ENCODE measurements around the gene PCNX1. TPM values are rescaled to one million over a fixed set of nuclear protein-coding genes. Genes with fewer than 3 reads are reported as not detected.

The PCNX1 gene
- total and polyA plus RNA-seq, 12 donors, result 11.3 to 196 (median 106) TPM

GRCh38 chr14:71133296-71133695, 226.0 kb downstream of the PCNX1 start:
- H3K27ac ChIP-seq, result no peak overlapping the region
- no peaks in the 10 kb centered on the region for H3K27me3 ChIP-seq
- H3K4me1 ChIP-seq (replicated peaks in 1 of 2), result peaks cover 0 to 4% of the 10 kb centered on the region in 2 donors
- TF ChIP-seq CTCF (IDR thresholded peaks at IDR 0.05) (no peak), POLR2A (IDR thresholded peaks at IDR 0.05) (no peak)
- no peak for DNase-seq
- intact Hi-C loops (cut with DNase I), result loop anchor here in 1 of 2 donors (10.0 kb wide), 1 partner anchor 722 kb away; no protein-coding TSS in a partner anchor
- H3K4me3 ChIP-seq, result no peak overlapping the region
- no peaks in the 10 kb centered on the region for H3K9me3 ChIP-seq (replicated peaks in 1 of 3)
- WGBS, 4 donors, result 87 to 99% (median 95%) methylated on average over 8 of the region's 8 CpGs
- no peaks in the 10 kb centered on the region for H3K36me3 ChIP-seq (replicated peaks in 1 of 2)

GRCh38 chr14:71135496-71135895, 228.2 kb downstream of the PCNX1 start:
- 94 to 100% (median 98%) methylated on average over 2 of the region's 2 CpGs for WGBS, 4 donors
- no peaks in the 10 kb centered on the region for H3K36me3 ChIP-seq (replicated peaks in 1 of 2)
- no peak overlapping the region for H3K4me3 ChIP-seq
- no peak for TF ChIP-seq CTCF (IDR thresholded peaks at IDR 0.05)
- TF ChIP-seq POLR2A (IDR thresholded peaks at IDR 0.05), result no peak
- no peak for DNase-seq
- peaks cover 0 to 4% of the 10 kb centered on the region in 2 donors for H3K4me1 ChIP-seq (replicated peaks in 1 of 2)
- no peak overlapping the region for H3K27ac ChIP-seq
- no peaks in the 10 kb centered on the region for H3K27me3 ChIP-seq
- intact Hi-C loops (cut with DNase I), result loop anchor here in 1 of 2 donors (10.0 kb wide), 1 partner anchor 719 kb away; no protein-coding TSS in a partner anchor
- H3K9me3 ChIP-seq (replicated peaks in 1 of 3), result no peaks in the 10 kb centered on the region

GRCh38 chr14:71135911-71136310, 228.7 kb downstream of the PCNX1 start:
- H3K4me1 ChIP-seq (replicated peaks in 1 of 2), result peaks cover 0 to 2% of the 10 kb centered on the region in 2 donors
- intact Hi-C loops (cut with DNase I), result loop anchor here in 1 of 2 donors (10.0 kb wide), 1 partner anchor 719 kb away; no protein-coding TSS in a partner anchor
- 90 to 99% (median 95%) methylated on average over 4 of the region's 4 CpGs for WGBS, 4 donors

GRCh38 chr14:71136386-71137060, 229.3 kb downstream of the PCNX1 start:
- no peak overlapping the region for H3K4me3 ChIP-seq
- DNase-seq, result peak in 1 of 7 donors; percentile 7
- no peaks in the 10 kb centered on the region for H3K27me3 ChIP-seq
- 81 to 95% (median 88%) methylated on average over 5 to 9 of the region's 9 CpGs for WGBS, 4 donors
- TF ChIP-seq CTCF (IDR thresholded peaks at IDR 0.05) (no peak), POLR2A (IDR thresholded peaks at IDR 0.05) (no peak)
- intact Hi-C loops (cut with DNase I), result loop anchor here in 1 of 2 donors (10.0 kb wide), 1 partner anchor 718 kb away; no protein-coding TSS in a partner anchor
- no peaks in the 10 kb centered on the region for H3K36me3 ChIP-seq (replicated peaks in 1 of 2)
- H3K27ac ChIP-seq, result no peak overlapping the region
- no peaks in the 10 kb centered on the region for H3K9me3 ChIP-seq (replicated peaks in 1 of 3)
- no peaks in the 10 kb centered on the region for H3K4me1 ChIP-seq (replicated peaks in 1 of 2)

More at GRCh38 chr14:71135911-71136310, 228.7 kb downstream of the PCNX1 start:
- H3K27me3 ChIP-seq, result no peaks in the 10 kb centered on the region
- TF ChIP-seq POLR2A (IDR thresholded peaks at IDR 0.05) (no peak), CTCF (IDR thresholded peaks at IDR 0.05) (no peak)
- H3K27ac ChIP-seq, result no peak overlapping the region
- no peaks in the 10 kb centered on the region for H3K9me3 ChIP-seq (replicated peaks in 1 of 3)
- no peak overlapping the region for H3K4me3 ChIP-seq
- no peak for DNase-seq
- no peaks in the 10 kb centered on the region for H3K36me3 ChIP-seq (replicated peaks in 1 of 2)

Measured in adrenal gland (tissue), 12 donors.